SK-N-SH treated with all-trans-retinoic acid at 6 μM for 48 hours (cell line): ENCODE results near the gene WFDC5.

Source experiments
- CSDC2 ChIP-seq: fragments of 250-450 bp; sonication (Bioruptor Pico); IDR thresholded peaks from 2 replicates; pipeline ENCODE4 v1.5.0; 2020; ENCODE audit warnings: mild to moderate bottlenecking, moderate library complexity
- CSRNP3 ChIP-seq: fragments of 250-450 bp; sonication (Bioruptor Pico); IDR thresholded peaks from 2 replicates; pipeline ENCODE4 v1.5.1; 2021; ENCODE audit warnings: mild to moderate bottlenecking, moderate library complexity
- GLIS3 ChIP-seq: fragments of 250-450 bp; sonication (Bioruptor Pico); IDR thresholded peaks from 2 replicates; pipeline ENCODE4 v1.5.0; 2020; ENCODE audit warnings: mild to moderate bottlenecking, moderate library complexity
- ISL1 ChIP-seq: fragments of 250-450 bp; sonication (Bioruptor Pico); IDR thresholded peaks from 2 replicates; pipeline ENCODE4 v2.1.2; 2022; ENCODE audit warnings: mild to moderate bottlenecking, moderate library complexity
- POU6F1 ChIP-seq: fragments of 250-450 bp; sonication (Bioruptor Pico); IDR thresholded peaks from 2 replicates; pipeline ENCODE4 v1.8.0; 2021; ENCODE audit warnings: low read depth, mild to moderate bottlenecking, moderate library complexity, borderline replicate concordance
- PPARA ChIP-seq: fragments of 250-450 bp; sonication (Bioruptor Pico); IDR thresholded peaks from 2 replicates; pipeline ENCODE4 v1.5.0; 2020; ENCODE audit warnings: mild to moderate bottlenecking, borderline replicate concordance
- RARB ChIP-seq: fragments of 250-450 bp; sonication (Bioruptor Pico); IDR thresholded peaks from 2 replicates; pipeline ENCODE4 v1.8.0; 2021; ENCODE audit warnings: mild to moderate bottlenecking, moderate library complexity
- TOX ChIP-seq: fragments of 250-450 bp; sonication (Bioruptor Pico); IDR thresholded peaks from 2 replicates; pipeline ENCODE4 v1.8.0; 2021; ENCODE audit warnings: mild to moderate bottlenecking, moderate library complexity, borderline replicate concordance
- ZFP3 ChIP-seq: fragments of 250-450 bp; sonication (Bioruptor Pico); IDR thresholded peaks from 2 replicates; pipeline ENCODE4 v1.5.0; 2020; ENCODE audit warnings: mild to moderate bottlenecking, moderate library complexity
- ZFP30 ChIP-seq: fragments of 450-650 bp; formaldehyde crosslinking; IDR thresholded peaks from 2 replicates; pipeline ENCODE4 v1.5.0; 2022; ENCODE audit warnings: mild to moderate bottlenecking, moderate library complexity
- ZNF565 ChIP-seq: fragments of 450-650 bp; formaldehyde crosslinking; conservative IDR thresholded peaks from 2 replicates; pipeline ENCODE4 v1.5.0; 2020; ENCODE audit warnings: low read depth, mild to moderate bottlenecking, moderate library complexity
- ZNF8 ChIP-seq: fragments of 450-650 bp; formaldehyde crosslinking; IDR thresholded peaks from 2 replicates; pipeline ENCODE4 v1.5.0; 2020; ENCODE audit warnings: mild to moderate bottlenecking, moderate library complexity

- no peak for TF ChIP-seq TOX (CRISPR knock-in tag)
- TF ChIP-seq ZFP3 (CRISPR knock-in tag), result no peak
- no peak for TF ChIP-seq ZNF8 (CRISPR knock-in tag)
- no peak for TF ChIP-seq PPARA (CRISPR knock-in tag)
- TF ChIP-seq RARB (CRISPR knock-in tag), result no peak
- TF ChIP-seq ZNF565 (CRISPR knock-in tag), result no peak
- TF ChIP-seq POU6F1 (CRISPR knock-in tag), result no peak
- no peak for TF ChIP-seq CSDC2 (CRISPR knock-in tag)
- no peak for TF ChIP-seq ZFP30 (CRISPR knock-in tag)
- no peak for TF ChIP-seq CSRNP3
- no peak for TF ChIP-seq ISL1 (CRISPR knock-in tag)
- TF ChIP-seq GLIS3 (CRISPR knock-in tag), result no peak
These were observed 25.9 kb upstream of the WFDC5 start for GRCh38 chr20:45140836-45141235.
